Ovary (tissue), 10 donors: Measurements from ENCODE around the gene DLX3. TPM values are rescaled to one million over a fixed set of nuclear protein-coding genes. Genes with fewer than 3 reads are reported as not detected.
"Not testable (repeated sequence)": the region's sequence is repeated elsewhere in the genome, so short reads cannot be mapped to it uniquely, and the experiment has no call there.

ENCODE experiments used
- DNase-seq, 5 donors: peaks; one replicate each; pipeline ENCODE4 v3.0.0-alpha.2; 2019 to 2020
- H3K27ac ChIP-seq, 2 donors: fragments of 200-600 bp; one replicate each; pipeline versions ENCODE4 v1.5.1 to v1.8.0; 2019 to 2022
- H3K27me3 ChIP-seq: fragments of 200-600 bp; one replicate; pipeline ENCODE4 v1.8.0; 2022
- H3K36me3 ChIP-seq: fragments of 200-600 bp; sonication (generic); one replicate; pipeline ENCODE4 v1.5.1; 2019
- H3K4me1 ChIP-seq: one replicate; pipeline ENCODE4 v1.8.1; 2013; ENCODE audit warnings: mild to moderate bottlenecking, moderate library complexity; ENCODE audit not compliant: insufficient read depth
- H3K4me3 ChIP-seq: fragments of 200-600 bp; sonication (generic); one replicate; pipeline ENCODE4 v1.5.1; 2017
- H3K9me3 ChIP-seq, 2 donors: fragments of 200-600 bp in 1 of 2; sonication (generic) in 1 of 2; one replicate each; pipeline versions ENCODE4 v1.5.1 to v1.8.1; 2013 to 2019; ENCODE audit warnings: mild to moderate bottlenecking in 1 of 2, moderate library complexity in 1 of 2
- CTCF ChIP-seq, 3 donors: fragments of 450-650 bp in 2 of 3; fragments of 200-600 bp in 1 of 3; IDR thresholded peaks; one replicate each; pipeline versions ENCODE4 v1.5.1 to v1.8.0; 2016 to 2022; ENCODE audit warnings: antibody characterized with exemption in 3 of 3, mild to moderate bottlenecking in 1 of 3
- EP300 ChIP-seq: sonication (generic); formaldehyde crosslinking; IDR thresholded peaks from one replicate; pipeline ENCODE4 v1.6.1; 2017; ENCODE audit warnings: antibody characterized with exemption
- POLR2A ChIP-seq: fragments of 450-650 bp; IDR thresholded peaks from one replicate; pipeline ENCODE4 v1.6.1; 2017; ENCODE audit warnings: antibody characterized with exemption, mild to moderate bottlenecking, moderate library complexity
- WGBS, 3 donors: extraction: QIAGEN DNeasy Blood & Tissue Kit in 1 of 3; methylation state at CpG; one replicate each; pipeline versions ENCODE4 v1.1.5 to v1.1.7; 2013 to 2017; 5-methylcytosine and 5-hydroxymethylcytosine counted together
- intact Hi-C, 4 donors: fragments of 100-400 bp; cut with DNase I; formaldehyde crosslinking; loops; one replicate each; pipeline versions ENCODE4 v1.11.0 to v1.15.1; 2022 to 2023
- long read RNA-seq, 3 donors: library from polyadenylated mRNA in 2 of 3; unstranded in 2 of 3; transcript quantifications; one replicate each; pipeline ENCODE4 v2.0.0 and lab custom pipeline, GENCODE V29; 2021 to 2026
- polyA plus RNA-seq, 2 donors: library from polyadenylated mRNA; stranded (reverse); fragments of 200-250 nt in 1 of 2; fragments of 350-450 nt in 1 of 2; fragmentation: Illumina TruSeq in 1 of 2; extraction: RNeasy Lipid Tissue Mini Kit (QIAGEN cat#74804) in 1 of 2; gene quantifications; one replicate each; pipeline ENCODE4 v1.2.3, GENCODE V29; 2013 to 2014
- total RNA-seq, 7 donors: library from RNA; depleted of rRNA in 2 of 7; stranded (reverse); fragments of >200 nt in 2 of 7; fragmentation: NEBNext Ultra II Directional in 3 of 7; extraction: Animal tissue kit (Norgen Biotek cat#: 25700) in 3 of 7; gene quantifications; one replicate each; pipeline versions ENCODE4 v1.1.0 to v1.2.4, GENCODE V29; 2016 to 2023
- donor health status: DM: no; HTN: no; CAD: no; lungs with moderate emphysema.
- donor health status: DM: no; HTN: no; CAD: no.
- donor health status: Bipolar disorder and iron deficiency.
- donor health status: DM: yes; HTN: yes; CAD: no.
- donor health status: DM: no; HTN: no; CAD: no.
- donor health status: DM: yes; HTN: yes; CAD: no.

The DLX3 gene
- 1 to 10 TPM in 1 of 7 donors, under 1 TPM in 5, not detected in 1; 0.11 to 1.3 (median 0.41) TPM for total RNA-seq
- under 1 TPM; 0.10 to 0.23 TPM for polyA plus RNA-seq
- long read RNA-seq, donor 1: 0 reads
- long read RNA-seq, donor 2: 0 reads
- long read RNA-seq, donor 3: 0 reads

GRCh38 chr17:49995055-49995738 is at the start of gene DLX3:
Gene DLX3, minus strand, starts transcription at chr17:49995224. Its CDS starts 226 bp downstream, at chr17:49994998.
- 1 to 2% (median 2%) methylated on average over 29 of the region's 29 CpGs for WGBS, 3 donors
- TF ChIP-seq EP300 (no peak), CTCF (IDR thresholded peaks at IDR 0.05) (no peak), POLR2A (no peak)
- intact Hi-C loops: loop anchor here (5.0 kb wide), 4 partner anchors 43 to 428 kb away; no protein-coding TSS in a partner anchor
- Histone ChIP-seq H3K27me3 (peaks cover 3% of the 10 kb centered on the region), H3K36me3 (no peaks in the 10 kb centered on the region), H3K4me3 (peak within 1 kb of the TSS; percentile 27), H3K9me3 (no peaks in the 10 kb centered on the region), H3K4me1 (peaks cover 3% of the 10 kb centered on the region), H3K27ac (no peak within 1 kb of the TSS)
- peak; percentile 53 to 72 (median 71) for DNase-seq

- 90 to 98% (median 94%) methylated on average over 5 of the region's 5 CpGs for WGBS, 3 donors
- intact Hi-C loops: no loop called here
- TF ChIP-seq EP300: no peak
- H3K4me1 ChIP-seq: no peaks in the 10 kb centered on the region
- DNase-seq: peak in 2 of 5 donors; percentile 1 to 6
- no peaks in the 10 kb centered on the region for H3K27me3 ChIP-seq
- no peaks in the 10 kb centered on the region for H3K9me3 ChIP-seq
- H3K36me3 ChIP-seq: no peaks in the 10 kb centered on the region
- no peak overlapping the region for H3K27ac ChIP-seq
- no peak overlapping the region for H3K4me3 ChIP-seq
Measured at GRCh38 chr17:50044483-50044882, 49.5 kb upstream of the DLX3 start.

- DNase-seq: peak in 2 of 5 donors; percentile 26 to 45
- H3K4me1 ChIP-seq: no peaks in the 10 kb centered on the region
Measured at GRCh38 chr17:50043290-50044148, 48.5 kb upstream of the DLX3 start.

GRCh38 chr17:50042211-50042610 is 47.2 kb upstream of the DLX3 start:
- no peaks in the 10 kb centered on the region for H3K9me3 ChIP-seq
- H3K4me1 ChIP-seq: peaks cover 9% of the 10 kb centered on the region
- no peak for DNase-seq
- no peak overlapping the region for H3K27ac ChIP-seq
- intact Hi-C loops: no loop called here
- H3K36me3 ChIP-seq: no peaks in the 10 kb centered on the region
- no peaks in the 10 kb centered on the region for H3K27me3 ChIP-seq
- no peak for TF ChIP-seq CTCF (IDR thresholded peaks at IDR 0.05)
- TF ChIP-seq EP300: no peak
- no peak for TF ChIP-seq POLR2A
- no peak overlapping the region for H3K4me3 ChIP-seq
- 94 to 98% (median 97%) methylated on average over 5 of the region's 5 CpGs for WGBS, 3 donors

More at GRCh38 chr17:50043290-50044148, 48.5 kb upstream of the DLX3 start:
- Histone ChIP-seq H3K4me3 (no peak overlapping the region), H3K27me3 (no peaks in the 10 kb centered on the region), H3K36me3 (no peaks in the 10 kb centered on the region), H3K9me3 (no peaks in the 10 kb centered on the region), H3K27ac (no peak overlapping the region)
- intact Hi-C loops: no loop called here
- no peak for TF ChIP-seq EP300
- TF ChIP-seq CTCF (IDR thresholded peaks at IDR 0.05): no peak
- no peak for TF ChIP-seq POLR2A
- WGBS, 3 donors: 63 to 68% (median 66%) methylated on average over 16 of the region's 16 CpGs

GRCh38 chr17:50040496-50040895 is 45.5 kb upstream of the DLX3 start:
- H3K27ac ChIP-seq, H3K9me3 ChIP-seq, intact Hi-C loops, H3K27me3 ChIP-seq, H3K4me3 ChIP-seq, H3K36me3 ChIP-seq: not testable (repeated sequence)
- peak in 1 of 5 donors; percentile 4 for DNase-seq
- WGBS, 3 donors: 91 to 93% (median 92%) methylated on average over 5 of the region's 5 CpGs
- peaks cover 18% of the 10 kb centered on the region for H3K4me1 ChIP-seq
